Measurements from ENCODE around the gene PCBP3. TPM values are rescaled to one million over a fixed set of nuclear protein-coding genes. Genes with fewer than 3 reads are reported as not detected.

The PCBP3 gene
- total RNA-seq, 1 donor from 2014 or later: 4.6 TPM

DNA sequence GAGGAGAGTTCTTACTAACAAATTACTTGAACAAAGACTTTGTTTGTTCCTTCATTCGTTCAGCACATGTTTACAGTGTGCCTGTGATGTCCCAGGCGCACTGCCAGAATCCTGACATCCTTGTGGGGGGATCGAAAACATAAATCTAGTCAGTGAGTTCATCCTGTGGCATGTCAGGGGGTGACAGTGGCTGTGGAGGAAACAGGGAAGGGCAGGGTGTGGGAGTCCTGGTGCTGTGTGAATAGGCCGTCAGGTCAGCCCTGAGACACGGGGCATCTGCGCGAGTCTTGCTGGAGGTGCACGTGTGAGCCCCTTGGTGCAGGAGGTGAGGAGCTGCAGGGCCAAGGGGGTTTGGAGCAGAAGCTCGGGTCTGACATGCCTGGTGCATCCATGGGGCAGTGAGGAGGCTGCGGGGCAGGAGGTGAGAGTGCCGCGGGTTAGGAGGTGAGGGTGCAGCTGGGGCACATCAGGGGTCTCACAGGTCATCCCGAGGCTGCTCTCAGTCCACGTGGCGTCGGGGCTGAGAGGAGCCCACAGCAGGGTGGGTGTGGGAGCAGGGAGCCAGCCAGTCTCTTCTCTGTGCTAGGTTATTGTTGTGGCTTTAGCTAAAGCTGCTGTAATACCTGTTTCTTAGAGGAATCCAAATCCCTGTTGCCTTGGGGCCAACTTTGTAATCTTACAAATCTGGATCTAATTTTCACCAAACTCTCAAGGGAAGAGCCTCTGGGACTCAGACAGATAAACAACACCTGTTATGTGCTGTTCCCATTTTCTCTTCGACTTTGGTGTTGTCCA, 93.4 kb downstream of the PCBP3 start:
- peaks cover 5% of the 10 kb centered on the region for H3K4me1 ChIP-seq
- H3K4me3 ChIP-seq: no peak overlapping the region
- TF ChIP-seq EZH2 (IDR thresholded peaks at IDR 0.05) (no peak), EZH2phosphoT487 (IDR thresholded peaks at IDR 0.05) (no peak), CTCF (IDR thresholded peaks at IDR 0.05) (no peak)
- H3K27ac Mint-ChIP-seq: no peak overlapping the region
- H3K27me3 ChIP-seq: no peaks in the 10 kb centered on the region
- H2AFZ ChIP-seq (replicated peaks): no peak overlapping the region
- no peak overlapping the region for H3K4me3 Mint-ChIP-seq
- no peak overlapping the region for H3K9ac ChIP-seq
- H3F3A ChIP-seq (ENCODE audit: low read depth): peaks cover 3% of the 10 kb centered on the region
- H4K20me1 ChIP-seq (ENCODE audit: low read depth): no peaks in the 10 kb centered on the region
- no peak overlapping the region for H3K27ac ChIP-seq
- H3K36me3 Mint-ChIP-seq: no peaks in the 10 kb centered on the region
- no peaks in the 10 kb centered on the region for H3K36me3 ChIP-seq
- H3K4me2 ChIP-seq: no peak overlapping the region
- H3K9me3 ChIP-seq (ENCODE audit: low read depth): no peaks in the 10 kb centered on the region
- peaks cover 8% of the 10 kb centered on the region for H3K4me1 Mint-ChIP-seq
- DNase-seq (ENCODE audit: low spot score): no peak
- no peaks in the 10 kb centered on the region for H3K9me3 Mint-ChIP-seq
- H3K27me3 Mint-ChIP-seq (ENCODE audit: insufficient read depth, low read depth): no peaks in the 10 kb centered on the region
- no peaks in the 10 kb centered on the region for H3K79me2 ChIP-seq (ENCODE audit: low read depth)

GRCh38 chr21:45737485-45738166, 94.1 kb downstream of the PCBP3 start:
- TF ChIP-seq EZH2phosphoT487 (IDR thresholded peaks at IDR 0.05): no peak
- TF ChIP-seq CTCF (IDR thresholded peaks at IDR 0.05): no peak
- no peak for TF ChIP-seq EZH2 (IDR thresholded peaks at IDR 0.05)
- H3K27ac ChIP-seq: no peak overlapping the region
- H3K4me3 ChIP-seq: no peak overlapping the region
- H4K20me1 ChIP-seq (ENCODE audit: low read depth): no peaks in the 10 kb centered on the region
- H3K27me3 ChIP-seq: no peaks in the 10 kb centered on the region
- no peaks in the 10 kb centered on the region for H3K36me3 Mint-ChIP-seq
- H3K4me1 ChIP-seq: peaks cover 5% of the 10 kb centered on the region
- no peaks in the 10 kb centered on the region for H3K9me3 ChIP-seq (ENCODE audit: low read depth)
- no peaks in the 10 kb centered on the region for H3K9me3 Mint-ChIP-seq
- DNase-seq (ENCODE audit: low spot score): no peak
- H3K27me3 Mint-ChIP-seq (ENCODE audit: insufficient read depth, low read depth): no peaks in the 10 kb centered on the region
- H3F3A ChIP-seq (ENCODE audit: low read depth): peaks cover 3% of the 10 kb centered on the region
- H3K36me3 ChIP-seq: no peaks in the 10 kb centered on the region
- no peak overlapping the region for H2AFZ ChIP-seq (replicated peaks)
- no peak overlapping the region for H3K4me2 ChIP-seq
- no peak overlapping the region for H3K9ac ChIP-seq
- H3K4me1 Mint-ChIP-seq: peaks cover 8% of the 10 kb centered on the region
- no peaks in the 10 kb centered on the region for H3K79me2 ChIP-seq (ENCODE audit: low read depth)
- no peak overlapping the region for H3K27ac Mint-ChIP-seq
- no peak overlapping the region for H3K4me3 Mint-ChIP-seq

GRCh38 chr21:45739218-45740087, 95.9 kb downstream of the PCBP3 start:
- H3K4me3 Mint-ChIP-seq: no peak overlapping the region
- H3K9me3 ChIP-seq (ENCODE audit: low read depth): no peaks in the 10 kb centered on the region
- no peak overlapping the region for H3K4me2 ChIP-seq
- no peaks in the 10 kb centered on the region for H3K27me3 Mint-ChIP-seq (ENCODE audit: insufficient read depth, low read depth)
- no peaks in the 10 kb centered on the region for H3K36me3 ChIP-seq
- peaks cover 3% of the 10 kb centered on the region for H3F3A ChIP-seq (ENCODE audit: low read depth)
- no peak overlapping the region for H3K4me3 ChIP-seq
- H3K9ac ChIP-seq: no peak overlapping the region
- no peak overlapping the region for H3K27ac ChIP-seq
- no peak overlapping the region for H2AFZ ChIP-seq (replicated peaks)
- H3K36me3 Mint-ChIP-seq: no peaks in the 10 kb centered on the region
- H3K27ac Mint-ChIP-seq: no peak overlapping the region
- peaks cover 3% of the 10 kb centered on the region for H3K4me1 Mint-ChIP-seq
- H3K9me3 Mint-ChIP-seq: no peaks in the 10 kb centered on the region
- TF ChIP-seq EZH2 (IDR thresholded peaks at IDR 0.05): no peak
- TF ChIP-seq CTCF (IDR thresholded peaks at IDR 0.05): no peak
- TF ChIP-seq EZH2phosphoT487 (IDR thresholded peaks at IDR 0.05): no peak
- H4K20me1 ChIP-seq (ENCODE audit: low read depth): no peaks in the 10 kb centered on the region
- H3K4me1 ChIP-seq: no peaks in the 10 kb centered on the region
- no peaks in the 10 kb centered on the region for H3K79me2 ChIP-seq (ENCODE audit: low read depth)
- H3K27me3 ChIP-seq: no peaks in the 10 kb centered on the region
- DNase-seq (ENCODE audit: low spot score): no peak
